Panc1 (cell line): ENCODE measurements around the gene SEC61A2.

Experiments
- POLR2AphosphoS5 ChIP-seq: IDR thresholded peaks from 2 replicates; pipeline ENCODE4 v1.6.1; 2012; ENCODE audit warnings: mild to moderate bottlenecking, low read depth, low read length, moderate library complexity
- SIN3A ChIP-seq: IDR thresholded peaks from 2 replicates; pipeline ENCODE4 v1.6.1; 2012; ENCODE audit warnings: low read depth, mild to moderate bottlenecking, low read length, moderate library complexity, borderline replicate concordance; ENCODE audit not compliant: insufficient read depth
- TCF7L2 ChIP-seq: IDR thresholded peaks from 2 replicates; pipeline ENCODE4 v1.6.1; 2011; ENCODE audit warnings: mild to moderate bottlenecking, low read depth, low read length, inconsistent platforms
- TF ChIP-seq, protein P1 (sequence below): fragments of 450-650 bp; IDR thresholded peaks from 2 replicates; pipeline ENCODE4 v1.5.1; 2017; ENCODE audit warnings: mild to moderate bottlenecking
- TF ChIP-seq, protein P2 (sequence below), 2 experiments: IDR thresholded peaks; 2 replicates each; pipeline ENCODE4 v1.6.1; 2011 to 2012; ENCODE audit warnings: low read depth in 2 of 2, control low read depth in 1 of 2, low read length in 1 of 2, mild to moderate bottlenecking in 1 of 2, moderate library complexity in 1 of 2; ENCODE audit not compliant: insufficient read depth in 1 of 2

DNA sequence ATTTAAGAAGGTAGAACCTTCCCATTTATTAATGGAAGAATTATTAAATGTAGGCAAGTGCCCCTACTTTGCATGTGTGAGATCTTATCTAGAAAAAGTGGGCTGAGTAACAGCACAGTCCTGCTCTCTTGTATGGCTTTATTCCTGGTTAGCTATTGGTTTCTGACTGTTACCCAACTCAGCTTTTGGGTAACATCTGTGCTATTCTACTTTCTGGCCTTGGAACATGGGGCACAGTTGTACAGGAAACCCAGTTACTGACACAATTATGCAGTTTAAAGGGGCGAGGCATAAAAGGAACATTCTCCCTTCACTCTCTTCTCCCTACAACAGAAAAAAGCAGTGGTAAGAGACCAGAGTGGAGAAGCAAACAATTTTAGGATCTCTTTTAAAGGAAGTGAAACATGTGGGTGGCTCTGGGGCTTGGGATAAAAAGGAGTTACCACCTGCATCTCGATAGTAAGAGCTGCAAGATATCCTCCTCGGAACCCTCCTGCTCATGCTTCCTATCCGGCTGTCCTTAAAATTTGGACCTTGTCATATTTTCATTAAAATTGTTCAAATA, 50.2 kb downstream of the SEC61A2 start:
- TF ChIP-seq, protein P1, sequence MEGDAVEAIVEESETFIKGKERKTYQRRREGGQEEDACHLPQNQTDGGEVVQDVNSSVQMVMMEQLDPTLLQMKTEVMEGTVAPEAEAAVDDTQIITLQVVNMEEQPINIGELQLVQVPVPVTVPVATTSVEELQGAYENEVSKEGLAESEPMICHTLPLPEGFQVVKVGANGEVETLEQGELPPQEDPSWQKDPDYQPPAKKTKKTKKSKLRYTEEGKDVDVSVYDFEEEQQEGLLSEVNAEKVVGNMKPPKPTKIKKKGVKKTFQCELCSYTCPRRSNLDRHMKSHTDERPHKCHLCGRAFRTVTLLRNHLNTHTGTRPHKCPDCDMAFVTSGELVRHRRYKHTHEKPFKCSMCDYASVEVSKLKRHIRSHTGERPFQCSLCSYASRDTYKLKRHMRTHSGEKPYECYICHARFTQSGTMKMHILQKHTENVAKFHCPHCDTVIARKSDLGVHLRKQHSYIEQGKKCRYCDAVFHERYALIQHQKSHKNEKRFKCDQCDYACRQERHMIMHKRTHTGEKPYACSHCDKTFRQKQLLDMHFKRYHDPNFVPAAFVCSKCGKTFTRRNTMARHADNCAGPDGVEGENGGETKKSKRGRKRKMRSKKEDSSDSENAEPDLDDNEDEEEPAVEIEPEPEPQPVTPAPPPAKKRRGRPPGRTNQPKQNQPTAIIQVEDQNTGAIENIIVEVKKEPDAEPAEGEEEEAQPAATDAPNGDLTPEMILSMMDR: no peak
- TF ChIP-seq, protein P2, sequence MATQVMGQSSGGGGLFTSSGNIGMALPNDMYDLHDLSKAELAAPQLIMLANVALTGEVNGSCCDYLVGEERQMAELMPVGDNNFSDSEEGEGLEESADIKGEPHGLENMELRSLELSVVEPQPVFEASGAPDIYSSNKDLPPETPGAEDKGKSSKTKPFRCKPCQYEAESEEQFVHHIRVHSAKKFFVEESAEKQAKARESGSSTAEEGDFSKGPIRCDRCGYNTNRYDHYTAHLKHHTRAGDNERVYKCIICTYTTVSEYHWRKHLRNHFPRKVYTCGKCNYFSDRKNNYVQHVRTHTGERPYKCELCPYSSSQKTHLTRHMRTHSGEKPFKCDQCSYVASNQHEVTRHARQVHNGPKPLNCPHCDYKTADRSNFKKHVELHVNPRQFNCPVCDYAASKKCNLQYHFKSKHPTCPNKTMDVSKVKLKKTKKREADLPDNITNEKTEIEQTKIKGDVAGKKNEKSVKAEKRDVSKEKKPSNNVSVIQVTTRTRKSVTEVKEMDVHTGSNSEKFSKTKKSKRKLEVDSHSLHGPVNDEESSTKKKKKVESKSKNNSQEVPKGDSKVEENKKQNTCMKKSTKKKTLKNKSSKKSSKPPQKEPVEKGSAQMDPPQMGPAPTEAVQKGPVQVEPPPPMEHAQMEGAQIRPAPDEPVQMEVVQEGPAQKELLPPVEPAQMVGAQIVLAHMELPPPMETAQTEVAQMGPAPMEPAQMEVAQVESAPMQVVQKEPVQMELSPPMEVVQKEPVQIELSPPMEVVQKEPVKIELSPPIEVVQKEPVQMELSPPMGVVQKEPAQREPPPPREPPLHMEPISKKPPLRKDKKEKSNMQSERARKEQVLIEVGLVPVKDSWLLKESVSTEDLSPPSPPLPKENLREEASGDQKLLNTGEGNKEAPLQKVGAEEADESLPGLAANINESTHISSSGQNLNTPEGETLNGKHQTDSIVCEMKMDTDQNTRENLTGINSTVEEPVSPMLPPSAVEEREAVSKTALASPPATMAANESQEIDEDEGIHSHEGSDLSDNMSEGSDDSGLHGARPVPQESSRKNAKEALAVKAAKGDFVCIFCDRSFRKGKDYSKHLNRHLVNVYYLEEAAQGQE (IDR thresholded peaks at IDR 0.05; ENCODE audit: insufficient read depth in 1 of 2, low read depth in 2 of 2, low read length in 1 of 2): no peak
- TF ChIP-seq POLR2AphosphoS5: no peak
- TF ChIP-seq TCF7L2: no peak
- no peak for TF ChIP-seq SIN3A
